H1 (cell line): ENCODE data around the gene CEACAM16. TPM values are rescaled to one million over a fixed set of nuclear protein-coding genes. Genes with fewer than 3 reads are reported as not detected.

Source experiments
- CTCF ChIA-PET: fragments of 300-600 bp; sonication (Branson Sonifier 250); formaldehyde crosslinking; loops from one replicate; lab custom pipeline; 2021; ENCODE audit not compliant: partially characterized antibody; lab: Charles Lee
- POLR2A ChIA-PET: fragments of 300-600 bp; sonication (Branson Sonifier 250); formaldehyde crosslinking; loops from one replicate; lab custom pipeline; 2021; ENCODE audit warnings: inconsistent platforms; ENCODE audit not compliant: partially characterized antibody; lab: Charles Lee
- DNase-seq, 2 experiments: peaks; one replicate each; pipeline versions ENCODE4 v3.0.0 to v3.0.0-alpha.2; 2010 to 2022; ENCODE audit warnings: low spot score in 2 of 2, low read depth in 1 of 2, mixed read lengths in 1 of 2
- FAIRE-seq: peaks from 2 replicates; lab custom pipeline; 2011; peaks lifted over from hg19 to GRCh38; lab: Jason Lieb, UNC
- H2AFZ ChIP-seq: 2 replicates; pipeline ENCODE4 v1.8.1; 2012; ENCODE audit warnings: low read length, inconsistent platforms
- H2AK5ac ChIP-seq: 2 replicates; pipeline ENCODE4 v1.6.1; 2013; ENCODE audit warnings: low read depth, low read length
- H2BK120ac ChIP-seq: replicated peaks from 2 replicates; pipeline ENCODE3; 2013; ENCODE audit warnings: low read depth, low read length, inconsistent platforms
- H2BK12ac ChIP-seq: 2 replicates; pipeline ENCODE4 v1.6.1; 2013; ENCODE audit warnings: low read depth, low read length
- H2BK15ac ChIP-seq: 2 replicates; pipeline ENCODE4 v1.6.1; 2013; ENCODE audit warnings: low read length
- H2BK20ac ChIP-seq: 2 replicates; pipeline ENCODE4 v1.6.1; 2013; ENCODE audit warnings: low read length
- H2BK5ac ChIP-seq: 2 replicates; pipeline ENCODE4 v1.6.1; 2013; ENCODE audit warnings: low read depth, low read length
- H3K14ac ChIP-seq: 2 replicates; pipeline ENCODE4 v1.6.1; 2013; ENCODE audit warnings: inconsistent platforms; ENCODE audit not compliant: insufficient read length
- H3K18ac ChIP-seq: 2 replicates; pipeline ENCODE4 v1.6.1; 2013; ENCODE audit warnings: low read length; ENCODE audit errors: extremely low read depth
- H3K23ac ChIP-seq: 2 replicates; pipeline ENCODE4 v1.6.1; 2013; ENCODE audit warnings: inconsistent platforms; ENCODE audit not compliant: insufficient read length
- H3K23me2 ChIP-seq: 2 replicates; pipeline ENCODE4 v1.6.1; 2013; ENCODE audit warnings: low read depth, low read length
- H3K27ac ChIP-seq: 2 replicates; pipeline ENCODE4 v1.6.1; 2011; ENCODE audit warnings: low read depth, low read length, inconsistent platforms
- H3K27me3 ChIP-seq, 4 experiments: replicated peaks in 1 of 4; 1 replicate in 1 of 4; 2 replicates in 3 of 4; pipeline versions ENCODE4 v1.6.1 to v1.8.1; 2011 to 2013; ENCODE audit warnings: low read length in 3 of 4, mild to moderate bottlenecking in 3 of 4, inconsistent platforms in 2 of 4, mixed read lengths in 2 of 4, moderate library complexity in 1 of 4; ENCODE audit not compliant: control insufficient read depth in 3 of 4, insufficient read depth in 3 of 4; ENCODE audit errors: extremely low read depth in 1 of 4
- H3K36me3 ChIP-seq, 4 experiments: 2 replicates each; pipeline versions ENCODE4 v1.6.1 to v1.8.1; 2011 to 2013; ENCODE audit warnings: mild to moderate bottlenecking in 4 of 4, low read length in 3 of 4, moderate library complexity in 2 of 4, control low read depth in 1 of 4, inconsistent platforms in 1 of 4; ENCODE audit not compliant: insufficient read depth in 4 of 4, control insufficient read depth in 2 of 4
- H3K4ac ChIP-seq: replicated peaks from 2 replicates; pipeline ENCODE3; 2013; ENCODE audit warnings: low read length, low read depth, mixed read lengths, inconsistent platforms; ENCODE audit not compliant: insufficient read length
- H3K4me1 ChIP-seq, 4 experiments: replicated peaks in 1 of 4; 1 replicate in 1 of 4; 2 replicates in 3 of 4; pipeline versions ENCODE4 v1.6.1 to v1.8.1; 2011 to 2013; ENCODE audit warnings: low read length in 3 of 4, inconsistent platforms in 2 of 4, mixed read lengths in 1 of 4; ENCODE audit not compliant: insufficient read depth in 4 of 4, control insufficient read depth in 3 of 4
- H3K4me2 ChIP-seq, 2 experiments: 2 replicates each; pipeline versions ENCODE4 v1.6.1 to v1.8.1; 2011 to 2013; ENCODE audit warnings: low read depth in 2 of 2, low read length in 2 of 2, control low read depth in 1 of 2, inconsistent platforms in 1 of 2, mild to moderate bottlenecking in 1 of 2; ENCODE audit not compliant: insufficient read depth in 1 of 2
- H3K4me3 ChIP-seq, 4 experiments: fragments of 200-600, 300-600 bp in 1 of 4; sonication (generic), shearing (Covaris generic), sonication (Bioruptor Twin) in 1 of 4; 2 replicates each; pipeline versions ENCODE4 v1.5.1 to v1.8.1; 2011 to 2016; ENCODE audit warnings: low read length in 4 of 4, low read depth in 3 of 4, control low read depth in 2 of 4, inconsistent platforms in 2 of 4, mild to moderate bottlenecking in 2 of 4, mixed read lengths in 1 of 4, moderate library complexity in 1 of 4; ENCODE audit not compliant: insufficient read depth in 2 of 4; ENCODE audit errors: extremely low read depth in 1 of 4
- H3K56ac ChIP-seq: replicated peaks from 2 replicates; pipeline ENCODE3; 2013; ENCODE audit warnings: low read depth, mild to moderate bottlenecking, mixed read lengths, low read length, inconsistent platforms; ENCODE audit not compliant: insufficient read length
- H3K79me1 ChIP-seq: 2 replicates; pipeline ENCODE4 v1.6.1; 2013; ENCODE audit warnings: low read depth, low read length, control low read depth
- H3K79me2 ChIP-seq, 2 experiments: 2 replicates each; pipeline versions ENCODE4 v1.6.1 to v1.8.1; 2012 to 2013; ENCODE audit warnings: low read length in 2 of 2, mild to moderate bottlenecking in 2 of 2, inconsistent platforms in 1 of 2; ENCODE audit not compliant: insufficient read depth in 2 of 2, control insufficient read depth in 1 of 2
- H3K9ac ChIP-seq, 4 experiments: replicated peaks in 1 of 4; 1 replicate in 1 of 4; 2 replicates in 3 of 4; pipeline versions ENCODE4 v1.6.1 to v1.8.1; 2011 to 2013; ENCODE audit warnings: low read depth in 3 of 4, low read length in 3 of 4, control low read depth in 2 of 4, mild to moderate bottlenecking in 2 of 4, moderate library complexity in 2 of 4, inconsistent platforms in 1 of 4; ENCODE audit errors: extremely low read depth in 1 of 4
- H3K9me3 ChIP-seq, 2 experiments: 2 replicates each; pipeline versions ENCODE4 v1.6.1 to v1.8.1; 2012 to 2013; ENCODE audit warnings: mild to moderate bottlenecking in 2 of 2, moderate library complexity in 2 of 2, control low read depth in 1 of 2, inconsistent platforms in 1 of 2, low read depth in 1 of 2, low read length in 1 of 2, mixed read lengths in 1 of 2; ENCODE audit not compliant: insufficient read depth in 2 of 2
- H4K20me1 ChIP-seq, 2 experiments: replicated peaks in 1 of 2; 2 replicates each; pipeline versions ENCODE3 to v1.8.1; 2011 to 2013; ENCODE audit warnings: inconsistent platforms in 2 of 2, low read length in 2 of 2, mild to moderate bottlenecking in 1 of 2; ENCODE audit not compliant: insufficient read depth in 2 of 2, control insufficient read depth in 1 of 2
- H4K5ac ChIP-seq: 2 replicates; pipeline ENCODE4 v1.6.1; 2013; ENCODE audit warnings: low read length, low read depth, mixed read lengths, inconsistent platforms; ENCODE audit not compliant: insufficient read length
- H4K8ac ChIP-seq: 2 replicates; pipeline ENCODE4 v1.8.0; 2013; ENCODE audit warnings: mild to moderate bottlenecking, moderate library complexity, low read length, inconsistent platforms; ENCODE audit not compliant: insufficient read depth; ENCODE audit errors: extremely low read depth
- H4K91ac ChIP-seq: replicated peaks from 2 replicates; pipeline ENCODE3; 2013; ENCODE audit warnings: low read length, mixed read lengths, inconsistent platforms; ENCODE audit not compliant: insufficient read length
- ASH2L ChIP-seq: fragments of 200-600, 300-600 bp; sonication (generic); IDR thresholded peaks from one replicate; pipeline ENCODE4 v1.7.1; 2017; ENCODE audit warnings: low read length
- CBX8 ChIP-seq: fragments of 300-800, 300-1000 bp; sonication (generic); IDR thresholded peaks from 2 replicates; pipeline ENCODE4 v1.7.1; 2016; ENCODE audit warnings: low read depth, low read length, borderline replicate concordance
- CHD1 ChIP-seq: IDR thresholded peaks from 2 replicates; pipeline ENCODE4 v1.6.1; 2012; ENCODE audit warnings: low read depth, low read length, improper control_type of control experiment
- CREB1 ChIP-seq: IDR thresholded peaks from 2 replicates; pipeline ENCODE4 v1.6.1; 2012; ENCODE audit warnings: inconsistent platforms
- EP300 ChIP-seq, 2 experiments: IDR thresholded peaks; 1 replicate in 1 of 2; 2 replicates in 1 of 2; pipeline ENCODE4 v1.6.1; 2011 to 2012; ENCODE audit warnings: low read depth in 2 of 2, low read length in 2 of 2, mild to moderate bottlenecking in 2 of 2, borderline replicate concordance in 1 of 2, inconsistent platforms in 1 of 2, moderate library complexity in 1 of 2
- GTF2F1 ChIP-seq: IDR thresholded peaks from 2 replicates; pipeline ENCODE4 v1.6.1; 2012; ENCODE audit warnings: low read depth, low read length, improper control_type of control experiment, borderline replicate concordance
- JUN ChIP-seq: IDR thresholded peaks from 2 replicates; pipeline ENCODE4 v1.6.1; 2011; ENCODE audit warnings: low read depth, mild to moderate bottlenecking, improper control_type of control experiment, low read length
- MAFK ChIP-seq: IDR thresholded peaks from 2 replicates; pipeline ENCODE4 v1.6.1; 2012; ENCODE audit warnings: low read depth, mild to moderate bottlenecking, improper control_type of control experiment, low read length
- NRF1 ChIP-seq: IDR thresholded peaks from 2 replicates; pipeline ENCODE4 v1.6.1; 2011; ENCODE audit warnings: mild to moderate bottlenecking, low read depth, low read length, improper control_type of control experiment
- POLR2AphosphoS5 ChIP-seq: IDR thresholded peaks from 2 replicates; pipeline ENCODE4 v1.6.1; 2011; ENCODE audit warnings: low read depth, low read length
- SAP30 ChIP-seq: fragments of 300-600 bp; sonication (generic); IDR thresholded peaks from 2 replicates; pipeline ENCODE4 v1.7.1; 2012; ENCODE audit warnings: low read length, moderate library complexity, mild to moderate bottlenecking, inconsistent platforms; ENCODE audit not compliant: insufficient read depth, insufficient replicate concordance
- ZNF274 ChIP-seq: IDR thresholded peaks from 2 replicates; pipeline ENCODE4 v1.7.0; 2012; ENCODE audit warnings: low read length, borderline replicate concordance; ENCODE audit errors: extremely low read depth
- polyA plus RNA-seq, 7 experiments: library from polyadenylated mRNA; depleted of rRNA in 3 of 7; stranded (reverse) in 5 of 7; unstranded in 2 of 7; fragments of >200 nt in 5 of 7; fragments of 200-250 nt in 2 of 7; gene quantifications; 1 replicate in 5 of 7; 2 replicates in 1 of 7; 4 replicates in 1 of 7; pipeline versions ENCODE4 v1.2.1 to v1.2.3, GENCODE V29; 2011 to 2013; ENCODE audit warnings: missing spikeins in 2 of 7, mixed read lengths in 2 of 7
- total RNA-seq: library from RNA; stranded (reverse); fragmentation: NEBNext Ultra II Directional; extraction: Animal tissue kit (Norgen Biotek cat#: 25700); gene quantifications from 2 replicates; pipeline ENCODE4 v1.2.1, GENCODE V29; 2021

The CEACAM16 gene
- total and polyA plus RNA-seq, 2 of the 8 experiments (the other 6 are each of a cell fraction or from before 2014, with no cell fraction given): not detected

DNA sequence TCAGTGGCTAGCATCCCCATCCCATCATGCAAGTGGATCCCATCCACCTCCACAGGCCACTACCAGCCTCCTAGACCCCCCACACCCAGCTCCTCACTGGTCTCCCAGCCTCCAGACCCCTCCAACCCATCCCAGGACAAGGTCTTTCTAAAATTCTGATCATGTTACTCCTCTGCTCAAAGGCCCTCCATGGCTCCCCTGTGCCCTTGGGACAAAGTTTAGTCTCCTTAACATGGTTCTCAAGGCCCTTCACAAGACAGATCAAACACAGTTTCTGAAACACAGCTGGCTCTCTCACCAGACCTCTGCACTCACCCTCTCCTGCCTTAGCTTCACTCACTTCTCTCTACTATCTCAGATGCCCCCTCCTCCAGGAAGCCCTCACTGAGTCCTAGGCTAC lies 18.4 kb upstream of the CEACAM16 start:
- Histone ChIP-seq H2BK5ac (no peak overlapping the region), H4K20me1 (no peaks in the 10 kb centered on the region), H4K5ac (no peak overlapping the region), H2BK12ac (no peak overlapping the region), H3K56ac (no peak overlapping the region), H3K23me2 (no peaks in the 10 kb centered on the region), H4K91ac (no peak overlapping the region), H2BK20ac (no peak overlapping the region), H3K79me1 (no peaks in the 10 kb centered on the region; the same call in 1 of the 2 replicates), H3K4me2 (no peak overlapping the region), H4K8ac (no peak overlapping the region), H3K27me3 (no peaks in the 10 kb centered on the region)
- POLR2A ChIA-PET: no interaction called here
- TF ChIP-seq MAFK (no peak), ZNF274 (no peak), ASH2L (no peak), EP300 (IDR thresholded peaks at IDR 0.05; ENCODE audit: borderline replicate concordance in 1 of 2, low read depth in 2 of 2, low read length in 2 of 2) (no peak), NRF1 (no peak), JUN (no peak), CBX8 (no peak), GTF2F1 (no peak), CREB1 (no peak), CHD1 (no peak), SAP30 (no peak), POLR2AphosphoS5 (no peak)
- TF ChIP-seq, all 59 proteins: peak for 0
- no peak overlapping the region for H2AFZ ChIP-seq
- H3K18ac ChIP-seq: no peak overlapping the region
- H3K27ac ChIP-seq: no peak overlapping the region
- no peak for DNase-seq
- H3K79me2 ChIP-seq: no peaks in the 10 kb centered on the region
- no peaks in the 10 kb centered on the region for H3K36me3 ChIP-seq
- CTCF ChIA-PET: interaction anchor here (0.7 to 2.0 kb wide), 3 partner anchors 9 to 94 kb away, joined by 3 to 6 read pairs (median 3); no protein-coding TSS in a partner anchor
- no peak for FAIRE-seq
- no peak overlapping the region for H3K14ac ChIP-seq
- no peak overlapping the region for H2BK15ac ChIP-seq
- no peaks in the 10 kb centered on the region for H3K9me3 ChIP-seq
- H3K4ac ChIP-seq: no peak overlapping the region
- no peak overlapping the region for H3K23ac ChIP-seq
- H3K9ac ChIP-seq: no peak overlapping the region
- no peak overlapping the region for H2AK5ac ChIP-seq
- no peak overlapping the region for H3K4me3 ChIP-seq
- H3K4me1 ChIP-seq: no peaks in the 10 kb centered on the region; a peak in 1 of 7 replicates
- no peak overlapping the region for H2BK120ac ChIP-seq
